Activated CD4-positive, alpha-beta T cell treated with anti-CD3 and anti-CD28 coated beads, Interleukin-2, amount 50 U/mL, for 4 hours (primary cell): Measurements from ENCODE around the gene CD200R1.

Experiments
- DNase-seq, 2 experiments: peaks; one replicate each; pipeline ENCODE4 v3.0.0-alpha.2; 2020

CD200R1 gene

DNA sequence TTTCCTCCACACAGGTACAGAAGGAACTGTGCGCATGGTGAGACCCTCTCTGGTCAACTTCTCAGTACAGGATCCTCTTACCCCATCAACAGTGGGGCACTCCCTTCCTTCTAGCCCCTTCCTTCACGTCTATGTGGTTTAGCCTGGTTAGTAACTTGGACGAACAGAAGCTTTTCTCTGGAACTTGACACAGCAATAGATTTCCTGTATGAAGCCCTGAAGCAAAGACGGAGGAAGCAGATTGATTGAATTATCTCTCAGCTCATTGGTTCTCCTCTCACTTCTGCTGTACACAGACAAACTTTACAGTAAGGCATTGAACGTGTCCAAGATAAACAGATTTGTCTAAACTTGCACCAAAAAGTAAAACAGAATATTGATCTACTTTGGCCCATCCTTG lies at the start of gene CD200R1:
CD200R1 (minus strand) TSS at position 210 of the 400 bp plus-strand sequence. CDS start 246 bp downstream, outside the sequence.
- no peak for DNase-seq

- DNase-seq = no peak
These were observed 46.6 kb upstream of the CD200R1 start for GRCh38 chr3:113021471-113021870.

GRCh38 chr3:113019182-113020137 lies 44.6 kb upstream of the CD200R1 start:
- peak; percentile 83 to 87 for DNase-seq

GRCh38 chr3:113018536-113019181 lies 43.8 kb upstream of the CD200R1 start:
- no peak for DNase-seq

DNA sequence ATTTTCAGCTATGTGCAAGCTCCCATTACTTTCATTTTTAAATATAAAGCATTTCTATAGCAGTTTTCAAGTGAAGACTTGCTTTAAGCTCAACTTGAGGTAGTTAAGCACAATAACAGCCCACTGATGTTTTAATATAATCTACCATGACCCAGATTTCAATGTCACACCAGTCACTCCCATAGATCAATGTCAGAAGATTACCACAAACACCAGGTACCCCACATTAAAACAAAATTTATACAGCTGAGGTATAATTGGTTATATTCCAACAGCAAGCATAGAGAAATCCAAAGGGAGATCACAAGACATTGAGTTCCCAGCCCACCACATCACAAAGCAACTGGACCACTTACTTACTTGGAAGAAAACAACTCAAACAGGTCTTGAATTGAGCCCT lies 38.7 kb upstream of the CD200R1 start:
- DNase-seq = no peak

DNA sequence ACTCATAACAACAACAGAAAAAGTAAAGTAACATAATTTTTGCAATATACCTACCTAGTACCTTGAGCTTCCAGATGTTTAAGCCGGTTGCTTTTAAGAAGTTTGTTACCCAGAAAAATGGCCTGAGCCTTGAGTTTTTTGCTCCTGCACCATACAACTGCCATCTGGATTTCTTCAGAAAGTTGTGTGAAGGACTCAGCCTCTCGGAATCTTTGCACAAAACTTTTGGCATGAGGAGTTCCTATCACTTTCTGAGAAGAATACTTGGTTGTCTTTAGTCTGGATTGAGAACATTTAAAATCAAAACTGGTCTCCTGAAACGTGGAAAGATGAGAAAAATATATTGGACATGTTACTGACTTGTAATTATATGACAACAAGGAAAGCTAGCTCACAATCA lies 33.2 kb upstream of the CD200R1 start:
- no peak for DNase-seq

DNA sequence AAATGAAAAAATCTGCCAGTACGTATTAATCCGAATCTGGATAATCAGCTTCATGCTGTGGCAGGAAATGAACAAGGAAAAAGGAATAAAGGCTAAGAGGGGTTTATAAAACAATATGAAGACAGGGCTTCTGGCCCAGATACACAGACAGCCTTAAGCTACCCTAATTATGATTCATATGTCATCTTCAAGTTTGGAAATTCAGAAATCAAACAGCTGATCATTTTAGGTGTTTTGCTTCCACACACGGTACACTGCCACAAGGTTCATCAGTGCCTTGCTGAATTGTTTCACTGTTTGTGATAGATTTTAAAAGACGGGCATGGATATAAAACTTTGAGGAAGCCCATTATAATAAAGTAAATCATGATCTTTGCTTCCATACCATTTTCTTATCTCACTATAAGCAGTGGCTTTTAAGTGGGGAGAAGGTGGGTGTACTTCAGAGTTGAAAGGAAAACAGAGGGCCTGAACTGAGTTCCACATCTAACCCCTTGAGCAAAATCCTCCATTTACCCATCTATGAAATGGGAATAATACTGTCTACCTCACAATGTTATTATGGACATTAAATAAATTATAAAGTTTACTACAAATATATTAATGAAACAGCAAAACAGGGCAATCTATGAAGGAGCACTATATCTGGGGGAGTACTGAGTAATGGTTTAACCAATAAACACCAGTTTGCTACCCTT lies 31.6 kb upstream of the CD200R1 start:
- DNase-seq = no peak

GRCh38 chr3:113005611-113006010 lies 30.7 kb upstream of the CD200R1 start:
- DNase-seq = no peak

DNA sequence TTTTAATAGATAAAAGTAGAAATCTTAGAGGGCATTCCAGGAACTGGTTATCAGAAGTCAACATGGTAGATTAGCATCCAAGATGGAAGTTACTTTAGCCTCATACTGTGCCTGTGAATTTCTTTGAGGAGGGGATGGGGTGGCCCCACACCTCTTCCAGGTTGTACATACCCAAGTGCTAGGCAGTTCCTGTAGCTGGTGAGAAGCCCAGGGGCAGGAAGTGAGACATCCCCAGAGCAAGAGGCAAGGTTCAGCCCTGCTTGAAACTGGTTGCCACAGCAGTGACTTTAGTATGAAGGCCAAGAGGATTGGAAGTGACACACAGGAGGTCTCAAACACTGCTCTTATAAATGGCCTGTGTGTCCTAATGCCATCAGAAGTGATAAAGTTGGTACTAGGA lies 27.8 kb upstream of the CD200R1 start:
- peak; percentile 35 to 40 for DNase-seq

DNA sequence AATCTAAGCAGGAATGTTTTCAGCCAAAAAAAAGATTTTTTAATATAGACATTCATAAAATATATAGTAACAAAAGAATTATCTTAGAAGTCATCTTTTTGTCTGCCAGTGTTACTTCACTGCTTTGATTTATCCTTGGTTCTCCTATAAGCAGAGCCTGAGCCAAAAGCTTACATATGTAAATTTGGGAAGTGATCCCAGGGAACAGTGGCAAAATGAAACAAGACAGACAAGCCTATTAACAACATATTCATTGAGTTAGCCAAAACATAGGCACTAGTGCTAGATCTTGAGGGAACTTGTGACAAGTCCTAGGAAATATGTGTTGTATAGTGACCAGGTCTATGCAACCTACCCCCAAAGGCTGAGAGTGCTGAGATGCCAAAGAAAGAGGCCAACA lies 27.1 kb upstream of the CD200R1 start:
- no peak for DNase-seq

DNA sequence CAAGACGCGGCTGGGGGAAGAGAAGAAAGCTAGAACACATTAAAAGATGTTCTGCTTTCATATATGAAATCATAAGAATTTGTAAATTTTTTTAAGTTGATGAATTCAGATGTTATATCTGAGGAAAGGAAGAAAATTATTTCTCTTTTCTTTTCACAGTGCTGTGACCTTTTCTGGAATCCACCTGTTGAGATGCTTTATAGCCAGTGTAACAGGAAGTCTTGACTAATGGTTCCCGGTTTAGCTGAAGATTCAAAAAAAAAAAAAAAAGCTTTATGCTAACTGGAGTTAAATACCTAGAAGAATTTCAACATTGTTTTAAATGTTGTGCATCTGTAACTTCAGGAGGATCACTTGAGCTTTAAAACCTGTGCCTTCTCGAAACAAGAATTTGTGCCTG lies 25.8 kb upstream of the CD200R1 start:
- DNase-seq = no peak

DNA sequence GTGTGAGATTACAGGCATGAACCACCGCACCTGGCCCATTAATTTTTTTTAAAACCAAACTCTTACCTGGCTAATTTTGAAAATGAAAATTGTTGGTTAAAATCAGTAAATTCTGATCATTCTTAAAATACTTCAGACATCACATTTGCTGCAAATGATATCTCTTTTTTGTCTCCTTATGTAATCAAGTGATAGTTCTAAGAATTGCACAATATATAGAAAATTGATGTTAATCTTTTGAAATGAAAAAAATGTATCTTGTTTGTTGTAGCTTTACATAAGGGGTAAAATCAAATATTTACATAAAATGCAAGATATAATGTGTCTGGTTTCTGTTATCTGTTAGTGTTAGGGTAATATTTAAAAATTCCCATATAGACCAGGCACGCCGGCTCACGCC lies 20.9 kb upstream of the CD200R1 start:
- no peak for DNase-seq

GRCh38 chr3:112990672-112991602 lies 16.0 kb upstream of the CD200R1 start, which contains the start of gene GTPBP8:
Gene GTPBP8, plus strand, starts transcription at chr3:112990984. Its CDS starts 16 bp downstream, at chr3:112991000.
- DNase-seq = peak; percentile 79 to 82

- DNase-seq = no peak
These were observed 12.9 kb upstream of the CD200R1 start for GRCh38 chr3:112987710-112988334.

GRCh38 chr3:112984485-112984884 lies 9.6 kb upstream of the CD200R1 start:
- peak; percentile 31 to 39 for DNase-seq

- DNase-seq = no peak
These were observed 7.8 kb upstream of the CD200R1 start for GRCh38 chr3:112982710-112983109.

DNA sequence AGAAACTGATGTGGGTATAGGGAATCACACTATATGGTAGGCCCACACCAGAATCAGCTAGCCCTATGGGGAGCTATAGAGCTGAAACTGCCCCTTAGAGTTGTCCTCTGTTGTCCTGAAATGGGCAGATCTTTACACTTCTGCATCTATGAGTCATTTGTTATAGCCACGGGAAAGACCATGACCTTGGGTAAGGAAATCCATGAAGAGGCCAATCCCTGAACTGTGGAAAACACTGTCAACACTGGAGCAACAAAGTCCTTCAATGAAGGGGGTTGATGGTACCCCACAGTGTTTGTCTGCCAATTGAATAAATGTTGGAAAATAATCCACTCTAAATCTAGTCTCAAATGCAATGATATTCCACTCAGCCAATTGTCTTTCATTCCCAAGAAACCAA lies 5.2 kb upstream of the CD200R1 start:
- no peak for DNase-seq

- no peak for DNase-seq
These were observed 4.4 kb upstream of the CD200R1 start for GRCh38 chr3:112979244-112979832.

DNA sequence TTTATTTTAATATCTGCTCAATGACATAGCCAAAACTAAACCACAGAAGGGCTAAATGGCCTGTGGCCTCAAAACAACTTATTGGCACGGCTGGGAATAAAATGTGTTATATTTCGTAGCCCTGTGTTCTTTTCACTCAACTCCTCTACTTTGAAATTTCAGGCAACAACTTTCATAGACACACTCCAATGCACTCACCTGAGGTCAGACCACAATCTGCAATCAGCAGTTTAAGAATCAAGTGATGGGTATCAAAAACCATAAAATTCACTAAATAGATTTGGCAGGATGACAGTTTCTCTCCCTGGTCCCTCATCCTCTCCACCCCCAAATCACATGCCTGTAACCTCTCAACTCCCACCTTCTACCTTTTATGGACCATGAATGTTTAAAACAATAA lies 2.0 kb upstream of the CD200R1 start:
- no peak for DNase-seq

- DNase-seq = no peak
These were observed 1.1 kb upstream of the CD200R1 start for GRCh38 chr3:112976001-112976400.

GRCh38 chr3:112974178-112974517 lies 755 bp downstream of the CD200R1 start:
- DNase-seq = no peak
